Panc1 (cell line): ENCODE measurements around the gene UBAC2. TPM values are rescaled to one million over a fixed set of nuclear protein-coding genes. Genes with fewer than 3 reads are reported as not detected.

Source experiments
- ATAC-seq: fragments of 200-7000 bp; cut with Tn5 transposase; 2 replicates; pipeline ENCODE4 v1.9.1; 2020; ENCODE audit warnings: mild to moderate bottlenecking, moderate library complexity
- BruUV-seq: library from RNA; stranded (reverse); fragments of 400-500 nt; replicated peaks from 2 replicates; lab custom pipeline; 2021; lab: Mats Ljungman, UMichigan
- CTCF ChIA-PET: fragments of 300-600 bp; sonication (Branson Sonifier 250); formaldehyde crosslinking; loops from one replicate; lab custom pipeline; 2022; ENCODE audit warnings: antibody characterized with exemption; lab: Charles Lee
- POLR2A ChIA-PET: fragments of 300-600 bp; sonication (Branson Sonifier 250); formaldehyde crosslinking; loops from one replicate; lab custom pipeline; 2022; ENCODE audit warnings: antibody characterized with exemption; lab: Charles Lee
- DNase-seq: peaks from one replicate; pipeline ENCODE4 v3.0.0-alpha.2; 2010; ENCODE audit warnings: low read depth, low spot score
- H3K27ac ChIP-seq: 2 replicates; pipeline ENCODE4 v1.5.1; 2011; ENCODE audit warnings: mild to moderate bottlenecking, low read length, inconsistent platforms
- H3K27me3 ChIP-seq: fragments of 200-500 bp; sonication (Bioruptor generic); 2 replicates; pipeline ENCODE4 v1.6.0; 2014; ENCODE audit warnings: low read length, inconsistent platforms; ENCODE audit not compliant: control insufficient read depth, insufficient read depth
- H3K36me3 ChIP-seq: fragments of 200-500 bp; sonication (Bioruptor generic); 2 replicates; pipeline ENCODE4 v1.5.1; 2014; ENCODE audit warnings: inconsistent platforms, mild to moderate bottlenecking, low read length, moderate library complexity; ENCODE audit not compliant: control insufficient read depth, insufficient read depth
- H3K4me1 ChIP-seq: 2 replicates; pipeline ENCODE4 v1.5.1; 2011; ENCODE audit warnings: inconsistent platforms, mild to moderate bottlenecking, low read length, moderate library complexity; ENCODE audit not compliant: control insufficient read depth, insufficient read depth
- H3K4me3 ChIP-seq, 2 experiments: 2 replicates each; pipeline ENCODE4 v1.5.1; 2011 to 2012; ENCODE audit warnings: low read depth in 2 of 2, low read length in 2 of 2, mild to moderate bottlenecking in 2 of 2, inconsistent platforms in 1 of 2, moderate library complexity in 1 of 2
- H3K9me3 ChIP-seq: fragments of 200-500 bp; sonication (Bioruptor generic); 2 replicates; pipeline ENCODE4 v1.5.1; 2014; ENCODE audit warnings: low read depth, mild to moderate bottlenecking, inconsistent platforms, low read length, moderate library complexity; ENCODE audit not compliant: control insufficient read depth, insufficient read depth
- POLR2AphosphoS5 ChIP-seq: IDR thresholded peaks from 2 replicates; pipeline ENCODE4 v1.6.1; 2012; ENCODE audit warnings: mild to moderate bottlenecking, low read depth, low read length, moderate library complexity
- SIN3A ChIP-seq: IDR thresholded peaks from 2 replicates; pipeline ENCODE4 v1.6.1; 2012; ENCODE audit warnings: low read depth, mild to moderate bottlenecking, low read length, moderate library complexity, borderline replicate concordance; ENCODE audit not compliant: insufficient read depth
- TCF7L2 ChIP-seq: IDR thresholded peaks from 2 replicates; pipeline ENCODE4 v1.6.1; 2011; ENCODE audit warnings: mild to moderate bottlenecking, low read depth, low read length, inconsistent platforms
- in situ Hi-C: cut with HindIII; loops from 2 replicates; pipeline ENCODE4 v1.10.0; 2016; ENCODE audit warnings: low sequenced_read_pairs, low pct_unique_long_range_greater_than_20kb
- intact Hi-C: fragments of 100-400 bp; cut with micrococcal nuclease; formaldehyde crosslinking; loops from one replicate; pipeline ENCODE4 v1.10.0; 2022; ENCODE audit not compliant: unreplicated experiment
- total RNA-seq: library from RNA; stranded (reverse); gene quantifications from one replicate; pipeline ENCODE4 v1.2.1, GENCODE V29; 2021; ENCODE audit not compliant: unreplicated experiment
- TF ChIP-seq, protein P1 (sequence below): fragments of 450-650 bp; IDR thresholded peaks from 2 replicates; pipeline ENCODE4 v1.5.1; 2017; ENCODE audit warnings: mild to moderate bottlenecking
- TF ChIP-seq, protein P2 (sequence below), 2 experiments: IDR thresholded peaks; 2 replicates each; pipeline ENCODE4 v1.6.1; 2011 to 2012; ENCODE audit warnings: low read depth in 2 of 2, control low read depth in 1 of 2, low read length in 1 of 2, mild to moderate bottlenecking in 1 of 2, moderate library complexity in 1 of 2; ENCODE audit not compliant: insufficient read depth in 1 of 2

The UBAC2 gene
- total RNA-seq, 1 experiment from 2014 or later: 40.8 TPM

DNA sequence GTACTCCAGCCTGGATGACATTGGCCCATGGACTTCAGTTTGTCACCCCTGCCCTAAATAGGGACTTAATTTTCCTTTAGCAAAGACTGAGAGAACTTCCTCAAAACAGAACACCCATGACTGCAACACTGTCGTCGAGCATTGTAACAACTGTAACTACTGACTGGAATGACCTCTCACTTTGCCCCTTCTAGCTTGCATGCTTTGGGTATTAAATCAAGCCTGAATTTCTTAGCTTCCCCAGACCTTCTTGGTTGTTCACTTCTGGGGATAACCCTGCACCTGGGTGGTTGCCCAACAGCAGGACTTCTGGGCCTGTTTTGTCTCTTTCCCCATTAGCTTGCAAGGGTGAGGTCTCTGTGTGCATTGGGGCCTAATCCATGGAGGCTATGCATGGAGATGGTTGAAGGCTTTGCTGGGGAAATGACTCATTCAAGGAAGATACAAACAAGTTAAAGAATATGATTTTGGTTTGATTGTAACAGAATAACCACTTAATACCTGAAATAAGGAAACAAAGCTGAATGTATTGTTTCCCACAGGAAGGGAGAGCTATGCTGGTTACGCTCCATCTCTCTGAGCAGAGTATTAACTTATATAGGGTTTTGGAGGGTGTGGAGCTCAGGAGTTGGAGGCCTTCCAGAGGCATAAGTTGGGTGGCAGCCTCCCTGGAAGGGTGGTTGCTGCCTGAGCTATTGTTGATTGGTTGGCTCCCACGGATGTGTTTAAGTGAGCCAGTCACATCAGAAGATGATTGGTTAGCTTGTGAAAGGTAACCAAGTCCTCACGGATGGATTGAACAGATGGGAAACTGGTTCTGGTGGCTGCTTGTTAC is 34.7 kb upstream of the UBAC2 start:
- Histone ChIP-seq H3K27ac (no peak overlapping the region), H3K9me3 (no peaks in the 10 kb centered on the region), H3K4me1 (no peaks in the 10 kb centered on the region), H3K27me3 (no peaks in the 10 kb centered on the region), H3K36me3 (no peaks in the 10 kb centered on the region), H3K4me3 (no peak overlapping the region)
- TF ChIP-seq TCF7L2: no peak
- TF ChIP-seq, protein P1, sequence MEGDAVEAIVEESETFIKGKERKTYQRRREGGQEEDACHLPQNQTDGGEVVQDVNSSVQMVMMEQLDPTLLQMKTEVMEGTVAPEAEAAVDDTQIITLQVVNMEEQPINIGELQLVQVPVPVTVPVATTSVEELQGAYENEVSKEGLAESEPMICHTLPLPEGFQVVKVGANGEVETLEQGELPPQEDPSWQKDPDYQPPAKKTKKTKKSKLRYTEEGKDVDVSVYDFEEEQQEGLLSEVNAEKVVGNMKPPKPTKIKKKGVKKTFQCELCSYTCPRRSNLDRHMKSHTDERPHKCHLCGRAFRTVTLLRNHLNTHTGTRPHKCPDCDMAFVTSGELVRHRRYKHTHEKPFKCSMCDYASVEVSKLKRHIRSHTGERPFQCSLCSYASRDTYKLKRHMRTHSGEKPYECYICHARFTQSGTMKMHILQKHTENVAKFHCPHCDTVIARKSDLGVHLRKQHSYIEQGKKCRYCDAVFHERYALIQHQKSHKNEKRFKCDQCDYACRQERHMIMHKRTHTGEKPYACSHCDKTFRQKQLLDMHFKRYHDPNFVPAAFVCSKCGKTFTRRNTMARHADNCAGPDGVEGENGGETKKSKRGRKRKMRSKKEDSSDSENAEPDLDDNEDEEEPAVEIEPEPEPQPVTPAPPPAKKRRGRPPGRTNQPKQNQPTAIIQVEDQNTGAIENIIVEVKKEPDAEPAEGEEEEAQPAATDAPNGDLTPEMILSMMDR: no peak
- no peak for TF ChIP-seq SIN3A
- TF ChIP-seq POLR2AphosphoS5: no peak
- TF ChIP-seq, protein P2, sequence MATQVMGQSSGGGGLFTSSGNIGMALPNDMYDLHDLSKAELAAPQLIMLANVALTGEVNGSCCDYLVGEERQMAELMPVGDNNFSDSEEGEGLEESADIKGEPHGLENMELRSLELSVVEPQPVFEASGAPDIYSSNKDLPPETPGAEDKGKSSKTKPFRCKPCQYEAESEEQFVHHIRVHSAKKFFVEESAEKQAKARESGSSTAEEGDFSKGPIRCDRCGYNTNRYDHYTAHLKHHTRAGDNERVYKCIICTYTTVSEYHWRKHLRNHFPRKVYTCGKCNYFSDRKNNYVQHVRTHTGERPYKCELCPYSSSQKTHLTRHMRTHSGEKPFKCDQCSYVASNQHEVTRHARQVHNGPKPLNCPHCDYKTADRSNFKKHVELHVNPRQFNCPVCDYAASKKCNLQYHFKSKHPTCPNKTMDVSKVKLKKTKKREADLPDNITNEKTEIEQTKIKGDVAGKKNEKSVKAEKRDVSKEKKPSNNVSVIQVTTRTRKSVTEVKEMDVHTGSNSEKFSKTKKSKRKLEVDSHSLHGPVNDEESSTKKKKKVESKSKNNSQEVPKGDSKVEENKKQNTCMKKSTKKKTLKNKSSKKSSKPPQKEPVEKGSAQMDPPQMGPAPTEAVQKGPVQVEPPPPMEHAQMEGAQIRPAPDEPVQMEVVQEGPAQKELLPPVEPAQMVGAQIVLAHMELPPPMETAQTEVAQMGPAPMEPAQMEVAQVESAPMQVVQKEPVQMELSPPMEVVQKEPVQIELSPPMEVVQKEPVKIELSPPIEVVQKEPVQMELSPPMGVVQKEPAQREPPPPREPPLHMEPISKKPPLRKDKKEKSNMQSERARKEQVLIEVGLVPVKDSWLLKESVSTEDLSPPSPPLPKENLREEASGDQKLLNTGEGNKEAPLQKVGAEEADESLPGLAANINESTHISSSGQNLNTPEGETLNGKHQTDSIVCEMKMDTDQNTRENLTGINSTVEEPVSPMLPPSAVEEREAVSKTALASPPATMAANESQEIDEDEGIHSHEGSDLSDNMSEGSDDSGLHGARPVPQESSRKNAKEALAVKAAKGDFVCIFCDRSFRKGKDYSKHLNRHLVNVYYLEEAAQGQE (IDR thresholded peaks at IDR 0.05; ENCODE audit: insufficient read depth in 1 of 2, low read depth in 2 of 2, low read length in 1 of 2): no peak
- intact Hi-C loops (no loop called here), in situ Hi-C loops (no loop called here)
- ChIA-PET POLR2A (no interaction called here), CTCF (no interaction called here)
- DNase-seq: no peak
- no TSS peak for BruUV-seq
- no peak for ATAC-seq

DNA sequence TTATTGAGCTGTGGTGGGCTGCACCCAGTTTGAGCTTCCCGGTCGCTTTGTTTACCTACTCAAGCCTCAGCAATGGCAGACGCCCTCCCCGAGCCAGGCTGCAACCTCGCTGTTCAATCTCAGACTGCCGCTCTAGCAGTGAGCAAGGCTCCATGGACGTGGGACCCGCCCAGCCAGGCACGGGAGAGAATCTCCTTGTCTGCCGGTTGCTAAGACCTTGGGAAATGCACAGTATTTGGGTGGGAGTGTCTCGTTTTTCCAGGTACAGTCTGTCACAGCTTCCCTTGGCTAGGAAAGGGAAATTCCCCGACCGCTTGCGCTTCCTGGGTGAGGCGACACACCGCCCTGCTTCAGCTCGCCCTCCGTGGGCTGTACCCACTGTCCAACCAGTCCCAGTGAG is 27.7 kb upstream of the UBAC2 start:
- no peaks in the 10 kb centered on the region for H3K4me1 ChIP-seq
- TF ChIP-seq, protein P2 (IDR thresholded peaks at IDR 0.05; ENCODE audit: insufficient read depth in 1 of 2, low read depth in 2 of 2, low read length in 1 of 2): no peak
- TF ChIP-seq, protein P1: no peak
- TF ChIP-seq SIN3A (no peak), POLR2AphosphoS5 (no peak), TCF7L2 (no peak)
- intact Hi-C loops (no loop called here), in situ Hi-C loops (no loop called here)
- BruUV-seq: no TSS peak
- H3K27ac ChIP-seq: no peak overlapping the region
- CTCF ChIA-PET: no interaction called here
- no peaks in the 10 kb centered on the region; the same call in 1 of the 2 replicates for H3K27me3 ChIP-seq
- POLR2A ChIA-PET: no interaction called here
- no peak overlapping the region for H3K4me3 ChIP-seq
- DNase-seq (no peak), ATAC-seq (no peak)
- H3K9me3 ChIP-seq: no peaks in the 10 kb centered on the region
- no peaks in the 10 kb centered on the region for H3K36me3 ChIP-seq
